GM18498 (cell line): ENCODE measurements around the gene ALKBH3.
A peak's percentile ranks its signal among the peaks of the same experiment; 100 is the strongest.

ENCODE experiments used
- ATAC-seq: cut with Tn5 transposase; IDR thresholded peaks from one replicate; pipeline ENCODE4 v1.9.1; 2021; ENCODE audit warnings: mild to moderate bottlenecking, moderate library complexity; ENCODE audit not compliant: unreplicated experiment

Gene ALKBH3

DNA sequence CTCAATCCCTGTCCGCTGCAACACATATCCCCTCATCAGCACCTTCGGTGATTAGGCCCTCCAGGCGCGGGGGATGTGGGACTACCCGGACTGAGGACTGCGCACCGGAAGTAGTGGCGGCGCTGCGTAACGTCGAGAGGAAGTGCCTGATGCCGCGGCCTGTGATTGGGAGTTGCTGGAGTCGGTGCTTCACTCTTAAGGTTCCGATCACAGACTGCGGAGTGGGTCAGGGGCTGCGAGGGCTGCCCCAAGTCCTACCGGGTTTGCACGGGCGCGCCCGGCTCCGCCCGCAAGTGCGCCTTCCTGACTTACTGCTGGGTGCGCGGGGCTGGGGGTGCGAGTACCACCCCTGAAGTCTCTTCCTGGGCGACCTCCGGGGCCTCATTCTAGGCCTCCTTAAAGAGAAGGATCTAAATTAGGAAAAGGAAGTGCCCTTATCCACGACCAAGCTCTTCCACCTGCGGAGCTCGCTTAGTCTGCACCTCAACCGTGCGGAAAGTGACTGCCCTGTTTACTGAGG lies at the start of gene ALKBH3:
TSS of gene ALKBH3 (plus strand) at position 192 of the 520 bp plus-strand sequence. CDS start 1,822 bp downstream, outside the sequence.
- peak; percentile 99 for ATAC-seq

DNA sequence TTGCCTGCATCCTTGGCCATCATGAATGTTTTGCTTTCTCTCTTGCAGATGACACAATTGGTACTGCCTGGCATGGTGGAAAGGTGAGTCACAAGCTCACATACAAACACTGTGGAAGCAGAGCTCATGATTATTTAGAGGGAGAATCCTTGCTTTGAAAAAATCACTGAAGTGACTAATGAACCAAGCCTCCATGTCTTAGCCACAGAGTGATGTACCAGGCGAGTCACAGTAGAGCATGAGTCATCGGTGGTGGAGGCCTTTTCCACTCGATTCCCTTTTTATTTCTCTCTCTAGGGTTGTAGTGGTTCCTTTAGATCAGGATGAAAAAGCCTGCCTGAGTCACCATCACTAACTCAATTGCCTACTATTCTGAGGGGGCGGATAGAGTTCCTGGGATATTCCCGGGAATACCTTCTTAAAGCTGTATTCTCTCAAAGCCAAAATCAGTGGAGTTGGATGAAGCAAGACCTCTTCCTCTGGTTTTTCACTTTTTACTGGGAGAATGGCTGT lies 49.6 kb upstream of the ALKBH3 start:
- no peak for ATAC-seq

DNA sequence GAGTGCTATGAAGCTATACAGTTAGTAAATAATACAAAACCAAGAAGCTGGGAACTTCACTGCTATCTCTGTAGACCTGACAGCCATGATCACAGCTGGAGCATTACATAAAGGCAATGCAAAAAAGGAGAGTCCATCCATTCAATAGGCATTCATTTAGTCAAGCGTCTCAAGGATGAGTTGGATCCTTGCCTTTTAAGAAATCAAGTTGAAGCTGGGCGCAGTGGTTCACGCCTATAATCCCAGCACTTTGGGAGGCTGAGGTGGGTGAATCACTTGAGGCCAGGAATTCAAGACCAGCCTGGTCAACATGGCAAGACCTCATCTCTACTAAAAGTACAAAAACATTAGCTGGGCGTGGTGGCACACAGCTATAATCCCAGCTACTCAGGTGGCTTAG lies 48.1 kb upstream of the ALKBH3 start:
- no peak for ATAC-seq

DNA sequence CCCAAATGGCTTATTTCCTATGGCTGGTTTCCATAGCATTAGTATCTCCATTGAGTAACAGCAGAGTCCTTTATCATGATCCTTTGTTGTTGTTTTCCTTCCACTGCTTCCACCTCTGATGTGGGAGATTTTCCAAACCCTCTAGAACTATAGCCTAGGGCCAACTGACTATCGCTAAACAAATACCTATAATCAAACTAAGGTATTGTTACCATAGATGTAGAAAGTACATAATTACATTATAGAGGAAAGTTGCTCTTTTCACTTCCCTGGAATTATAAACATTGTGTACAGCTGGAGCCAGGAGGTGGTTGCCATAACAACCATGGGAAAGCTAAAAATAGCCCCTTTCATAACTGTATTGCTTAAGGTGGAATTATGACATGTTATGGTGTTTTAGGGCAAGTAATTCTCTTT lies 47.0 kb upstream of the ALKBH3 start:
- ATAC-seq = no peak

DNA sequence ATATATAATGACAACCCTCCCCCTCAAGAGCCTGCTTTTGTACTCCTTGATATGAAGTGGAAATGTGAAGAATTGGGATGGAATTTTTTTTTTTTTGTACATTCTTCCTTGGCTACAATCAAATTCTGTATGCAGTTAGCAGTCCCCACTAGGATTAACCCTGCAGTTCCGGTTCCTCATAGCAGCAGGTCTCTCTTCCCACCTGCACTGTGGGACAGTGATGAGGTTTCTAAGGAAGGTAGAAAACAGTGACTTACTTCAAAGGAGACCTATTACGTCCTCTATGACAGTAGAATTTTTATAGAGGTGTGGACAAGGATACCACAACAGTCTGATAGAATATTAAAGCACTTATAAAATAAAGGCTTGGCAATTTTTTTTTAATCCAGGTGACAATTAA lies 46.3 kb upstream of the ALKBH3 start:
- no peak for ATAC-seq

DNA sequence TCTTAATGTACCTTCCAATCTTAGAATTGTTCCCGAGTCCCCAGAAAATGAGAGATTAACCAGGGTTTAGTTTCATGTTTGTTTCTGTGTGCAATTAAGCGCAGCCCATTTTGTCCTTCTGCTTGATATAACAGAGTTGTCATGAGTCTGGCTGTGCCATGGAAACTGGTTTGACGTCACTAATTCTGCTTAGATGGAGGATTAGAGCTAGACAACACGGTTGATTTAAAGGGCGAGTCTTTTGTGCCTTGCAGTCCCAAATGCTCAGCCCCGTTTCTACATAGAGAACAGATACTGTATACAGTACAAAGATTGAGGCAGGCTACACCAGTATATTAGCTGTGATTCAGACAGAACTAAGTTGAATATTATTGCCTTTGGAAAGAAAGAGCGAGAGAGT lies 45.5 kb upstream of the ALKBH3 start:
- ATAC-seq = no peak

DNA sequence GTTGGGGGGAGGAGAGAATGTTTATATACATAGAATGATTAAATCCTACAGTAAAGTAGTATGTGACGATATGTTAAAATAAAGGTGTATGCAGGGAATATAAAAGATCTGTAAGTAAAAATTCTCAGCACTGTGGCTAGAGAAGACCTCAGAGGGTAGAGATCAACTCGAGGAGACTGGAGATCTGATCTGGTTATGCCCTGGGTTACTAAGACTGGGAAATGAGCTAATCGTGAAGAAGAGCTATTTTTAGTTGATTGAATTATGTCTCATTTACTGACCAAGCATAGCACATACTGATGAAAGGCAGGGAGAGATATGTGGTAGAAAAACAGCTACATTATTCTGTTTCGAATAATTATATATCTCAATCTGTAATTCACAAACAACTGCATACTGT lies 42.8 kb upstream of the ALKBH3 start:
- no peak for ATAC-seq

DNA sequence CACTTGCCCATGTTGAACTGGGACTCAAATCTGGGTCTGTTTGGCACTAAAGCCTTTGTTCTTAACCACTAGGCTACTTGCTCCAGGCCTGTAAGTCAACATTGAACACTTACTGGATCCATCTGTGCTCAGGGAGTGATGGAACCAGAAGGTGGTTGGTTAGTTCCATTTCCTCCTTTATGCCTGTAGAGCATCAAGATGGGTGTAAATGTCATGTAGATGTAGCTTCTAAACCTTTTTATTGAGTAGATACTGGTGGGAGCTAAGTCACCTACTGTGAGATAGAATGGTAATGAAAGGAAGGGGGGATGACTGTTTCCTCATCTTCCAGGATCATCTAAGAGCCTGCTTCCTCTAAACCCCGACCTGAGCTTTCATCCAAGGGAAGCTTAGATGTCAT lies 38.6 kb upstream of the ALKBH3 start:
- no peak for ATAC-seq

DNA sequence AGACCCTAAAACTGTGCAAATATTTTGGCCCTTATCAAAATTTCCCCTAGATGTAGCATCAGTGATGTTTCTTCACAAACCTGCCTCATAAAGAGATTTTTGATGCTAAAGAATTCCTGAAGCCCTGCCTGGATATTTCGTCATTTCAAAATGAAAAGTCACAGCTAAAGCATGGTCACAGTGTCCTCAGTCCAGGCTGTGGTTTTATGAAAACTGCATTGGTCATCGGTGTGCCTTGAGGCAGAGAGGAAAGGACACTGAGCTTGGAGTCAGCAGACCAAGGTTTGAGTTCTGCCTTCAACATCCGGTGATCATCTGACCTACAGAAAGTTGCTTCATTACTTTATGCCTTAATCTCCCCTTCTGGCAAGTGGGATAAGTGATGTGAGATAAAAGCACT lies 34.8 kb upstream of the ALKBH3 start:
- no peak for ATAC-seq

DNA sequence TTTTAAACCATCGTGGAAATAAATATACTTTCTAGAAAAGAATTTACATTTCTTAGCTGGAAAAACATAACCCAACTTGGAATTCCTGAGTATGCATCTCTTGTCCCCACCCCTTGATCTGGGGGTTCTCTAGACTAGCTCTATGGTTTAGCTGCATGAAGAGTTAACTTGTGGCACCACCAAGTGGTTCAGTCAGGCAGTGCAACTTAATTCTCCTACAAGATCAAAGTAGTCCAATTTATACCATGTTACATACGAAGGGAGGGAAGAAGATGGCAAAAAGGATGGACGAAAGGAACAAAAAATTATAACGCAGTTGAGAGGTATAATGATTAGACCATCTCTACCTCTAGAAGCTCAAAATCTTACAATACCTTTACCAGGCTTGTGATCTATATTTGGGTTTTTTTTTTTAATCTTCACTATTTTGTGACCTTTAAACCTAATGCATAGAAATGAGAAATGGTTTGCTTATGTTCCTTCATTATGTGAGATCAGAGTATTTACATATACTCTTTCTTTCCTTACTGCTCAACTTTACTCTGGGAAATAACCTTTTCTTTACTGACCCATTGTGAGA lies 28.5 kb upstream of the ALKBH3 start:
- ATAC-seq = no peak

DNA sequence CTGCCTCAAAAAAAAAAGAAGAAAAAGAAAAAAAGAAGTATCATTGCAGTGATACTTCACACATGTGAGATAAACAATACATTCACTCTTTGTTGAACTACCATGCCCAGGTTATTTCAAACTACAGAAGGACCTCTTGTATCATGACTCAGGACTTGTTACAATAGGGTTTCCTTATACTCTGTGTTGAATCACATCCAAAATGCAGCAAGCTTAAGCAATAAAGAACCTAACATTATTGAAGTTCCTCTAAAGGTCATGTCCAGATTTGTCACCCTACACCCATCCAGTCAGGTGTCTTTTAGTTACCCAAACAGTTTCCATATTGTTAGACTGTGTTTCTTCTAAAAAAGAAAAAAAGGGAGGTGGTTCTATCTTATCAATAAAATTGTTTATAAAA lies 26.9 kb upstream of the ALKBH3 start:
- ATAC-seq = no peak

DNA sequence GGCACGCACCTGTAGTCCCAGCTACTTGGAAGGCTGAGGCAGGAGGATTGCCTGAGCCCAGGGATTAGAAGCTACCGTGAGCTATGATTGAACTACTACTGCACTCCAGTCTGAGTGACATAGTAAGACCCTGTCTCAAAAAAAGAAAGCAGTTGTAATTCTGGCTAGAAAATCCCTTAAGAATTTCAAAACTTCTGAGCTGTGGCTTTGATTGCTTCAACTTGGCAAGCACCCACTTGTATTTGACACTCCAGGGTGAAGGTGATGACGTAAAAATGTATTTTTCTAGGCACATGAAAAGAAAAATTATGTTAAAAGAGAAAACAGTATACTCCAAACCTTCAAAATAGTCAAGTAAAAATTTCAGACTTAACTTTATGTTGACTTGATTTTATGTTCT lies 23.6 kb upstream of the ALKBH3 start:
- no peak for ATAC-seq

DNA sequence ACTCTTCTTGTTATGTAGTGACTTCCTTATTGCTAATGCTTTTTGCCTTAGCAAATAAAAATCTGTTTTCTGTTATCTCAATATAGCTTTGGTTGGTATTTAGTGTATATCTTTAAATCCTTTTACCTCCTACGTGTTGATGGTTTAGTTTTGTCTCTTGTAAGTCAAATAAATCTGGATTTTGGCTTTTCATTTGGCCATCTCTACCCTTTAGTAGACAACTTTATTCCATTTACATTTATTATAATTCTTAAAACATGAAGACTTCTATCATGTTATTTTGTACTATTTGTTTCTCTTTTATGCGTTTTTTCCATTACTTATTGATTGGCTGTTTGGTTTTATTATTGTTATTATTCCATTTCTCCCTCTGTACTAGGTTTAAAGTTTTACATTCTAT lies 19.5 kb upstream of the ALKBH3 start:
- ATAC-seq = no peak

DNA sequence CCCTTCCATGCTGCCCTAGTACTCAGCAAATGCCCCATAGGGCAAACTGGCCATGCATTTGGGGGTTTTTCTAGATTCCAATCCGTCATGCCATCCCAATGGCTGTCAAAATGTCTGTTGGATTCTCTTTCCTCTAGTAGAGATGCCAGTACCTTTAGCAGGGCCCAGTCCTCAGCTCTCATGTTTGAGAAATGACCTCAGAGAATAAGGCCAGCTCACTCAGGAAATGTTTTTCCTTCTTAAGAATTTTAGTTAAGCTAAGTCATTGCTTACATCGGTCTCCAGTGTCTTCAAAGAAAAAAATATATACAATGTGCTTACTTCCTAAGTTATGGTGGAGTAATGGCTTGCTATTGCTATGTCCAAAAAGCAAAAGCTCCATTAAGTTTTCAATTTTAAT lies 14.1 kb upstream of the ALKBH3 start:
- ATAC-seq = no peak

DNA sequence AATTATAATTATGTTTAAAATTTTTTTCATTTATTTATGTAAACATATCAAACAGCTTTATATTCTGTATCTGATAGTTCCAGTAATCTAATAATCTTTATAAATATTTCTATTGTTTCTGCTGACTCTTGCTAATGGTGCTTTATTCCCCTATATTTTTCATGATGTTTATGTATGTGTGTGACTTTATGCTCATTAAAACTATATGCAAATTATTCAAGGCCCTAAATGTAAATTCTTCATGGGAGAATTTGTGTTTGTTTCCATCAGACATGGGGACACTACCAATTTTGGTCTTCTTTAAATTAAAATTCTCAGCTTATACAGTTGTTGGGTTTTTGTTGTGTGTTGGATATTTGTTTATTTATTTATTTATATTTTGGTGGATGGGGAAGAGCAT lies 13.7 kb upstream of the ALKBH3 start:
- ATAC-seq = no peak

DNA sequence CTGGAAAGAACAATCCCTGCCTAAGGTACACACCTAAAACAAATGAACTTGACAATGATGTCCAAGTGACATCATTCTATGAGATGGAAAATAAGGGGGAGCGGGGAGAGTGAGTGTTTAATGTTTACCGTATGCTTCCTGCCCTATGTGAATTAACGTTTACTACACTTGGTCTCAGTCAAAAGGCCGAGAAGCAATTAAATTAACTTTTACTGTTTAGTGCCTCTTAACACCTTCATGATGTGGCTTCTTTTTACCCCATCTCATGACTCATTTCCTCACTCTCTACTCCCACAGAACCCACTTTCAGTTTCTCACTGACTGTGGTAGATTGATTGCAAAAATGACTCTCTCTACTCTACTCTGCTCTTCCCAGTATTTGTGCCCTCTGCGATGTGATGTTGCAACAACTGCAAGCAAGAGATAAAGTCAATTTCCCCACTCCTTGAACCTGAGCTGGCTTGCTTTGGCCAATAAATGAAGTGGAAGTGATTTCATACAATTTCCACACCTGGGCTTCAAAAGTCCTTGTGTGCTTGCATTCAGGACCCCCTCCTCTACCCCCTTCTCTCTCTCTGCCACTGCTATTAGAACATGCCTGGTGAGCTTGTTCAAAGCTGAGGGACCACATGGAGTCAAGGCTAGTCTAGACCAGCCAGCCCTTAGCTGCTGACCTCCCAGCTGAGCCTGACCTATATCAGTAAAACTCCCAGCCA lies 11.6 kb upstream of the ALKBH3 start:
- ATAC-seq = peak; percentile 100

DNA sequence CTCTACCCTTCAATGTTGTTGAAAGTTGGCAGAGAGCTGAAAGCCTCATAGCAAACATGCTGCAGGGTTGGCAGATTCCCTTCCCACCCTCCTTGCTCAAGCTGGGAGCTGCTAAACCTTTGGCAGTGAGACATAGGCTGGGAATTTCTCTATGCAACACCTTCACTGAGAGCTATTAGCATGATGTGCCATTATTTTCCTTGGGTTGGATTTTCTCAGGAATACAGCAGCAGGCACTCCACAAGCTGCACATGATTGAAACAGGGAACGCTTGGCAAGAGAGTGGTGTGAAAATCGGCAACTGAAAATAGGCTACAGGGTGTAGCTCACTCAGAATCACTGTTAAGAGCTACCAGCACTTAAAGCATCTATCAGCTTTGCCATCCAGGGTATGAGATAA lies 9.6 kb upstream of the ALKBH3 start:
- no peak for ATAC-seq

DNA sequence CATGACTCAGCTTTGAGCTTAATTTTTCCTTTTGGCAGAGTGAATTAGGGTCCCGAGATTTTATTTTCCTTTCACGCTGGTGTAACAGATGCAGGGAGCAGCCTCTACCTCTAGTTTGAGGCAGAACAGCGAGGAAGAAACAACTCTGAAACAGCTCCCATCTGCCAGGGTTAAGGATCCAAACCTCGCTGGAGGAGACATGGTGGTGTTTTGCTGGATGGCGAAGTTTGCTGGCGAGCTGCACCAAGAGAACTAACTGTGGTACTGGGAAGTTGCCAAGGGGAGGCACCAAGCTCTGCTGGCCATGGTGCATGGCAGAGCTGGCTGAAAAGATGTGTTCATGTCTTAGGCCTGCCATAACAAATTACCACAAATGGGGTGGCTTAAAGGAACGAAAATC lies 7.6 kb upstream of the ALKBH3 start:
- ATAC-seq = no peak

DNA sequence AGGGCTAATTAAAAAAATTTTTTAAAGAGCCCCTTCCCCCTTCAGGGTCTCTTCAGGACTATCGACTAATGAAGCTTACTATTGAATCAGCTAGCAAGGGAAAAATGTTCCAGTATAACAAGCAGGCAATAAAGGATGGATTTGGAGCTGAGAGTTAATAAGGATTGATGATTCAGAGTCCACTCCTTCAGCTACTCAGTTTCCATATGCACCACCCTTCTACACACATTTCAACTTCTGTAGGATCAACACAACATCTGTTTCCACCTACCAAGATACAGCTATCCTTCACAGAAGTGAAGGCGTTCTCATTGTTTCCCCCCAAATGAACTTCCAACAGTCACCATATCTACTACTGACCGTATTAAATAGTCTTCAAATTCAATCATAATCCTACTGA lies 6.6 kb upstream of the ALKBH3 start:
- no peak for ATAC-seq

DNA sequence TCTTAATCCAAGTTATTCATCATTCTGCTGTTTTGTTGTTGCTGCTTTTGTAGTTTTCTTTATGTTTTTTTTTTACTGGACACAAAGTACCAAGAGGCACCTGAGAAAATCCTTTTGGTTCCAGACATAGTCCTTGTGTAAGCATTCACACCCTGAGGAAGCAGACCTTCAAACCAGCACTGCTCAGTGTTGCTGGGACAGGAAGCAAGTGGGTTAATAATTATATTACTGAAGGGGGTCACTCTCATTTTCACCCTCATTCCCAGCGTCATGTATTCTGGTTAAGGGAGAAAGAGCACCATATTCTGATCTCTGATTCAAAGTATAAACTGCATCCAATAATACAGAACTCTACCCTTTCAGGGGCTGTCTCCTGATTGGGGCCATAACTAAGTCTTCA lies 5.9 kb upstream of the ALKBH3 start:
- no peak for ATAC-seq

DNA sequence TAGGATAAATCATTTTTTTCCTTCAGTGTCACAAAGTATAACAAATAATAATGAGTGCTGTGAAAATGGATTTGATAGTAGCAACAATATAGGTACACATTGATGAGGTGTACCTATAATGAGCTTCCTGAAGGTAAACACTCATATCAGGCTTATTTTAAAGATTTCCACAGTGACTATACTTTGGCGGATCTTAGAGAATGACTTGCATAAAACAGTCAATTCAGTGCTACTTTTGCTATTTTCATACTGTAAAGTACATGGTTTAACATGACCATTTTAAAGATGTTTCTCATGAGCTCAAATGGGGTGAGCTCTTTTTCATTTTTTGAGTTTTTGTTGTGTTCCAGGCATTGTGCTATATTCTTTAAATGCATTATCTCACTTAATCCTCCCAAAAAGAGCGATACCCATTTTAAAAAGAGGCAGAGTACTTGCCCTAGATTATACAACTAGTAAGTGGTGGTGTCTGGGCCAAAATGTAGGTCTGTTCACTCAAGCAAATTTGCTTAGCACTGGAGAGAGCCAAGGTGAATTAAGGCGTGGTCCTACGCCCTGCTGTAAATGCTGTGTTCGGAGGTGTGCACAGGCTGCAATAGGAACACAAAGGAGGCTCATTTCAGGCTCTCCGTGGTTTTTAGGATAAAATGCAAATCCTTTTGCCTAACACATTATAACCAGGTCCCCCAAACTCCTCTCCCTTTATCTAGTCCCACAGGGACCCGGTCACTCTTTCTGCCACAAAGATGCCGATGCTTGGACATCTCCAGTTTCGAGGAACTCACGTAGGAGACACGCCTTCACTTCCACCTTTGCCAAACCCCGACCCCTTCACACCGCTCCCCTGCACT lies 617 bp upstream of the ALKBH3 start:
- no peak for ATAC-seq

DNA sequence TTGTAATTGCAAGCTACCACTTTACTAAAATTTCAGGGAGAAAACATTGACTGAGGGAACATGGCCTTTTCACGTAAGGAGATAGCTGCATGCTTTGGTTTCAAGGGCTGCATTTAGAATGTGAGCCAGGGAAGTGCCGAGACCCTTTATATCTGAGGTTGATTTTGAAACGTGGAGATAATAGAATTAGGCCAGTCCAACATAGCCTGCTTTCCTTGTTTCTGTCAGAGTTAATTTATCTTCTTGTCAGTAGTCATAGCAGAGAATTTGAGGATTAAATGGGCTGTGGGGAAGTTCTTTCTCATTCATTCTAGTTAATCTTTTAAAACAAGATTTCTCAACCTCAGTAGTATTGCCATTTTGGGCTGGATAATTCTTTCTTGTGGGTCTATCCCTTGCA lies 12.2 kb downstream of the ALKBH3 start:
- no peak for ATAC-seq
